IPS-15b (cell line): ENCODE data around the gene SH3RF3.

ENCODE experiments used
- H3K27me3 ChIP-seq: one replicate; pipeline ENCODE4 v1.6.1; 2013; ENCODE audit warnings: low read length; ENCODE audit not compliant: control insufficient read depth, insufficient read depth
- H3K36me3 ChIP-seq: one replicate; pipeline ENCODE4 v1.6.1; 2013; ENCODE audit warnings: low read length; ENCODE audit not compliant: control insufficient read depth, insufficient read depth
- H3K4me1 ChIP-seq: one replicate; pipeline ENCODE4 v1.6.1; 2013; ENCODE audit warnings: mild to moderate bottlenecking, low read length; ENCODE audit not compliant: control insufficient read depth, insufficient read depth
- H3K4me3 ChIP-seq: one replicate; pipeline ENCODE4 v1.5.1; 2013; ENCODE audit warnings: low read depth, low read length
- H3K9ac ChIP-seq: one replicate; pipeline ENCODE4 v1.6.1; 2013; ENCODE audit warnings: low read depth, mild to moderate bottlenecking, low read length
- H3K9me3 ChIP-seq: one replicate; pipeline ENCODE4 v1.6.1; 2013; ENCODE audit warnings: mild to moderate bottlenecking, low read length; ENCODE audit not compliant: control insufficient read depth, insufficient read depth

Gene SH3RF3

DNA sequence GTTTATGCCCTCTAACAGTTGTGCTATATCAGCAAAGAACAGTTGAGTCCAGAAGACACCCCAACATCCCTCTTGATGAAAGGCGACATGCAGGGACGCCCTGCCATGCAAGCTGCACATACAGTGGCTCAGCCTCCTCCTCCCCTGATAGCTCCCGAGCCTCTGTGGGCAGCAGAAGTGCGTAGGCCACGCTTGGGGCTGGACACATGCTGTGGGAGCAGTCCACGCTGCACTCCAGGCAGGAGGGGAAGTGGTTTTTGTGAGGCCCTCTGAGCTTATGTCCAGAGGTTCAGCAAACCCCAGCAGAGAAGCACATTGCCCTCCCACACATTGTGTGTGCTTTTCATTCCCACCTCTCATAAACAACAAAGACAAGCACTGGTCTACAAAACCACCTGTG lies 322.7 kb downstream of the SH3RF3 start:
- no peak overlapping the region for H3K9ac ChIP-seq
- H3K27me3 ChIP-seq: no peaks in the 10 kb centered on the region
- H3K9me3 ChIP-seq: no peaks in the 10 kb centered on the region
- no peaks in the 10 kb centered on the region for H3K4me1 ChIP-seq
- no peak overlapping the region for H3K4me3 ChIP-seq
- H3K36me3 ChIP-seq: no peaks in the 10 kb centered on the region

DNA sequence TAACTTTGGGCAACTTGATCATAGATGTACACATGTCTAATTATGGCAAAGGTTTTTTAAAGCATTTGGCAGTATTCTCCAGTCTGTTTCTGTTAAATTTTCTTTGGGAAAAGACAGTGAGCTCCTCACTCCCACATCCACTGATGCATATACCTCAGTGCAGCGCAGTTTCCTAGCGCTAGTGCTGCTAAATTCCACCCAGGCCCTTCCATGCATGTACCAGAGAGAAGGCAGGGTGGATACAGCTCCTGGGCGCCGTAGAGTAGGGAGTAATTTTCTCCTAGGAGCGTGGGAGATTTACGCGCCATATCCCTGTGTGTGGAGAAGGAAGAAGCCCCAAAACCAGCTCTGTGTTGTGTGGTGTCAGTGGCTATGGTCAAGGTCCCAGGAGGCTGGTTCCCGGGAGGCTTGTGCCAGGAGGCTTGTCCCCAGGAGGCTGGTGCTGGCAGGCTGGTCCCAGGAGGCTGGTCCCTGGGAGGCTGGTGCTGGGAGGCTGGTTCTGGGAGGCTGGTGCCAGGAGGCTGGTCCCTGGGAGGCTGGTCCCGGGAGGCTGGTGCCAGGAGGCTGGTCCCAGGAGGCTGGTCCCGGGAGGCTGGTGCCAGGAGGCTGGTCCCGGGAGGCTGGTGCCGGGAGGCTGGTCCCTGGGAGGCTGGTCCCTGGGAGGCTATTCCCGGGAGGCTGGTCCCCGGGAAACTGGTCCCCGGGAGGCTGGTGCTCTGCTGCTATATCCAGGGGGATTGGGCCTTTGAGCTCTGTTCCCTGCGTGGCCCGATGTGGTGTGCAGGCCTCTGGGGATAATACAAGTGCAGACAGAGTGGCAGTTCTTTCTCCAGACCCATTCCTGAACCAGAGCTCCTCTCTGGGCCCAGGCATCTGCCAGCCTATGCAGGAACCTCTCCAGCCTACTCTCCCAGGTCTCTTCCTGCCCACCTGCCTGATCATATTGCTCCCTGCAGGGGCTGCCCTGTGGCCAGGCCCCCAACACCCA lies 323.6 kb downstream of the SH3RF3 start:
- no peaks in the 10 kb centered on the region for H3K27me3 ChIP-seq
- H3K9ac ChIP-seq: no peak overlapping the region
- H3K36me3 ChIP-seq: no peaks in the 10 kb centered on the region
- H3K4me3 ChIP-seq: no peak overlapping the region
- no peaks in the 10 kb centered on the region for H3K9me3 ChIP-seq
- H3K4me1 ChIP-seq: no peaks in the 10 kb centered on the region

DNA sequence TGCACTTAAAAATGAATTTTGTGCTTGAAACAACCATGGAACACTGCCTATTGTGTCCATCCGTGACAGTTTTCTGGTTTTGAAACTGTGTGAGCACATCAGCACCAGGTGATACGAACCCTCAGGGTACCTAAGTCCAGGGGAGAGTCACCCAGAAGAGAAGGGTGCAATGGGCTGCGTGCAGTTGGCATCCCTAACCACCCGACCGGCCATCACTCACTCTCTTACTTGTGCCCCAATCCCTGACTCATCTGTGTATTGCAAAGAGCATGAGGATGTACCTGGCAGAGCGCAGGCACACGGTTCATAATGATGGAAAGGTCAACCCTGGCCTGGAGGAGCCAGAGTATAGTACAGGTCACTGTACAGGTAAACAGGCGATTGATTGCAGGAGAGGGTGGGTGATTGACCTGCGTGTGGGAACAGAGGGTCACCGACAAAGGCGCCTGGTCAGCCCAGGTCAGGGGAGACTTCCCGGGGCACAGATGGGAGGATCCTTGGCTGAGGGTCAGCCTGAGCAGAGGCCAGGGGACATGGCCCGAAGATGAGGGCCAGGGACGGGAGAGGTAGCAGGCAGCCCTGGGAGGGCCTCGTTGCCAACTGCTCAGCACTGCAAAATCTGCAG lies 324.5 kb downstream of the SH3RF3 start:
- no peaks in the 10 kb centered on the region for H3K9me3 ChIP-seq
- H3K4me1 ChIP-seq: no peaks in the 10 kb centered on the region
- no peak overlapping the region for H3K4me3 ChIP-seq
- no peaks in the 10 kb centered on the region for H3K36me3 ChIP-seq
- no peaks in the 10 kb centered on the region for H3K27me3 ChIP-seq
- no peak overlapping the region for H3K9ac ChIP-seq

DNA sequence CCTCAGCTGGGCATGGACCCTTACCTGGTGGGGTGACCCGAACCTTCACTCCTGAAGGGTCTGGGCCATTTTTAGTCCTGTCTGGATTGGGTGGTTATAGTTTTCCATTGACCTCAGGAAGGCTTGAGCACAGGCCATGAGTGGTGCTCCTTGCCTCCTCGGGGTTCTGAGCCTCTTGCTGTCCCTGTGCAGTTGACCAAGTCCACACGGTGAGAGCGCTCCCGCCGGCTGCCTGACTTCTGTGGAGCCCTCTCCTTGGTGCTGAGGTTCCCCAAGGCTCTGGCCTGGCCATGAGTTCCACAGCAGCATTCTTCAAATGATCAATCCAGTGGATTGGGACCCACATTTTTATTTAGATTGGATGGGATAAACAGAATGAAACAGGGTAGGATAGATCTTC lies 325.3 kb downstream of the SH3RF3 start:
- H3K36me3 ChIP-seq: no peaks in the 10 kb centered on the region
- H3K9me3 ChIP-seq: no peaks in the 10 kb centered on the region
- no peak overlapping the region for H3K4me3 ChIP-seq
- H3K27me3 ChIP-seq: no peaks in the 10 kb centered on the region
- H3K9ac ChIP-seq: no peak overlapping the region
- no peaks in the 10 kb centered on the region for H3K4me1 ChIP-seq

DNA sequence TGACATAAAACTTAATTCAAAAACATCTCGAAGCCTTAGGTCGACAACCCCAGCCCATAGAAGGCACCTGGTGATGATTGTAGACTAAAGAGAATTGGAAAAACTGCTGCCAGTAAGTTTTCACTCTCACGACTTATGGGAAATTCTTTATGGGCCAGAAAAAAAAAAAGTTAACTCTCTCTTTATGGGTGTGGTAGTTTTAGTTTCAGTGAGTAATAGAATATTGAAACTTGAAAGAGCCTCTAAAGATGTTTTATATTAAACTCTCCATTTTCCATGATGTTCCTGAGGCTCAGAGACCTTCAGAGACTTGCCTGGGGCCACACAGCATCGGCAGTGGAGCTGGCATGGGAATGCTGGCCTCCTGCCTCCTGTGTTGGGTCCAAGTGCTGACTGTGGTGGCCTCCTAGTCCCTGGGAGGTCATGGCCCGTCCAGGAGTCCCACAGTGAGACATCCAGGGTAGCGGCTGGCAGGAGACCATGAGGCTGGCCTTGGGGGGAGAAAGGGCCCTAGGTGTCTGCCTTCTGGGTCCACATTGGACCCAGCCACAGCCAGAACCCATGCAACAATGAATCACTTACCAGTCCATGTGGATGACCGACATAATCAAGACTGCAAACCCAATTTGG lies 325.9 kb downstream of the SH3RF3 start:
- Histone ChIP-seq H3K9ac (no peak overlapping the region), H3K27me3 (no peaks in the 10 kb centered on the region), H3K4me1 (no peaks in the 10 kb centered on the region), H3K9me3 (no peaks in the 10 kb centered on the region), H3K36me3 (no peaks in the 10 kb centered on the region), H3K4me3 (no peak overlapping the region)

DNA sequence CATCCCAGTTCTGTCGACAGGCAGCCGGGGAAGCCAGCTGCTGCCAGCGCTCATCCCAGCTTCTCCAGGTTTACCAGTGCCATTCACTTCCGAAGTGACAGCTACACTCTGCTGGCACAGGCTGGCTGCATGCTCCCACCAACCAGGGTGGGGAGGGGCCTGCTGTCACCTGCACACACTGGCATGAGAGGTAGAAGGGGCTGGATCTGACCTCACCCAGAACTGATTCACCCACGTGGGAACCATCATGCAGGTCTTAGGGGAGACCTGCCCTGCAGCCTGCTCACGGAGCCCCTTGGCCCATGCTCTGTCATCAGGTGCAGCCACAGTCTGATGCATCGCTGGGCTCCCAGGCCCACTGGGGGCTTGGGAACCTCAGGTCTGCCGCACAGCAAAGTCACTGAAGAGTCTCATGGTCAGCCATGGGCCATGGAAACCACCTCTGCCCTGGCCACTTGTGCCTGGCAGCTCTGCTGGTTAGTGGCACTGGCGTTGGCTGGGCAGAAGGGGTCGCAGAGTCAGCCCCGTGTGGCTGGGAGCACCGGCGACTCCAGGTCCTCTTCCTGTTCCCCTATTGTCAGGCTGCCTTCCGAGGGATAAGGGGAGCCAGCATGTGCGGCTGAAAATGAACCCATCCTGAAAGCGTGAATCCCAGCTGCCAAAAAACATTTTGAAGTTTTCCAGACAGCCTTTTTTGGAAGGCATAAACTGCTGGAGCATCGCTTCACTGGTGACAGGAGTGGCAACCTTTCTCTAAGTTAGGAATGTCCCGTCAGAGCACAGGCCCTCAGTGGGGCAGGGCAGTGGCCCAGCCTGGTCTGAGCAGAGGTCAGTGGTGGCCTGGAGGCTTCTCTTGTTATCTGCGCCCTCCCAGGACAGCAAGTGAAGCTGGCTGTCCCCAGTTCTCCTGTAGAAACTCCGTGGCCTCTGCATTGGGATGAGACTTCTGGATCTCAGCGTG lies 327.0 kb downstream of the SH3RF3 start:
- H3K4me1 ChIP-seq: no peaks in the 10 kb centered on the region
- H3K27me3 ChIP-seq: no peaks in the 10 kb centered on the region
- no peak overlapping the region for H3K4me3 ChIP-seq
- no peaks in the 10 kb centered on the region for H3K9me3 ChIP-seq
- no peak overlapping the region for H3K9ac ChIP-seq
- H3K36me3 ChIP-seq: no peaks in the 10 kb centered on the region

DNA sequence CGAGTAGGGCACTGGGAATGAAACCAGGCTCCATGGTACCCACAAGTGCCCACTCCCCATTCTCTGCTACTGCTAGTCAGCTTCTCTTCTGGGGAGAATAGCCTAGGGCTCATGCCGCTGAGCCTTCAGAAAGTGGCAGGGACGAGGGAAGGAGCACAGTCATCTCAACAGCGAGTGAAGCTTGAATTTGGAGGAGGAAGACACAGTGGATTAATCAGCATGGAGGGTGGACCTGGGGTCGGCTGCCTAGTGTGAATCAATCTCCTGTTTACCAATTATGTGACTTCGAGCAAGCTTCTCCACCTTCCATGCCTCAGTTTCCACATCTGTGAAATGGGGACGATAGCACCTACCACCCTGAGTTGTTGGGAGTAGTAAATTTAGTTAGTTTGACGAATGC lies 327.8 kb downstream of the SH3RF3 start:
- no peak overlapping the region for H3K4me3 ChIP-seq
- no peaks in the 10 kb centered on the region for H3K4me1 ChIP-seq
- H3K36me3 ChIP-seq: no peaks in the 10 kb centered on the region
- no peaks in the 10 kb centered on the region for H3K9me3 ChIP-seq
- H3K9ac ChIP-seq: no peak overlapping the region
- H3K27me3 ChIP-seq: no peaks in the 10 kb centered on the region

DNA sequence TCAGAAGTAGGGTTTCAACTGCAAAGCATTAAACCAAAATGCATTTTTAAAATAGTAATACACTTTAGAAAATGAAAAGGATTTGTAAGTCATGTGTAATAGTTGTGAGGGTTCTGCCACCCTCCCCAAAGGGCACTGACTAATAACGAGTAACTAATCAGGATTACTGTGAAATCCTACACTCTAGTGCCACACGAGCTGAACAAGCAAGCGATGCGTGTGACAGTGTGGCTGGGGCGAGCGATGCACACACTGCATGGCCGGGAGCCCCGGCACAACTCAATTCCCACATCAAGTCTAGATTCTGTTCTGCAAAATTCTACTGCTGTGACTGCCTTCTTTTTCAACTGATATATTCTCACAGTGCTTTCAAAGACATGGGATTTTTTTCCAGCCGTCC lies 328.4 kb downstream of the SH3RF3 start:
- no peaks in the 10 kb centered on the region for H3K4me1 ChIP-seq
- no peaks in the 10 kb centered on the region for H3K36me3 ChIP-seq
- H3K9ac ChIP-seq: no peak overlapping the region

DNA sequence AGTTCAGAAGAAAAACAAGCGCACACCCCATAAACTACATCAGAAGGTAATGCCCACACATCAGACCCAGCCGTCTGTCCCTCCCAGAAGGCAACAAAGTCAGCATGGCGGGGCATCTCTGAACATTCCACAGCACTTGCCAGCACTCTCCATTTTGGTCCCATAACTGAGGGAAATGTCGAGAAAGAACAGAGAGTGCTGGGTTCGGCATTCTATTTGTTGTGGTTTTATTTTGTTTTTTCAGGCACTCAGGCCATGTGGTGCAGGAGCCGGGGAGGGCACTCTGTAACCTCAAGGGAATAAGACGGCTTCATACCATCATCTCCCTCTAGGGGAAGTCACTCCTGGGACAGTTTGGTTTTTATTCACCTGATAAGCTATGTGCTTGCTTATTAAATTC lies 328.8 kb downstream of the SH3RF3 start:
- no peaks in the 10 kb centered on the region for H3K36me3 ChIP-seq
- no peaks in the 10 kb centered on the region for H3K9me3 ChIP-seq
- no peaks in the 10 kb centered on the region for H3K27me3 ChIP-seq
- no peaks in the 10 kb centered on the region for H3K4me1 ChIP-seq
- H3K9ac ChIP-seq: no peak overlapping the region
- H3K4me3 ChIP-seq: no peak overlapping the region

More for the DNA sequence above, 328.4 kb downstream of the SH3RF3 start:
- Histone ChIP-seq H3K9me3 (no peaks in the 10 kb centered on the region), H3K4me3 (no peak overlapping the region), H3K27me3 (no peaks in the 10 kb centered on the region)

DNA sequence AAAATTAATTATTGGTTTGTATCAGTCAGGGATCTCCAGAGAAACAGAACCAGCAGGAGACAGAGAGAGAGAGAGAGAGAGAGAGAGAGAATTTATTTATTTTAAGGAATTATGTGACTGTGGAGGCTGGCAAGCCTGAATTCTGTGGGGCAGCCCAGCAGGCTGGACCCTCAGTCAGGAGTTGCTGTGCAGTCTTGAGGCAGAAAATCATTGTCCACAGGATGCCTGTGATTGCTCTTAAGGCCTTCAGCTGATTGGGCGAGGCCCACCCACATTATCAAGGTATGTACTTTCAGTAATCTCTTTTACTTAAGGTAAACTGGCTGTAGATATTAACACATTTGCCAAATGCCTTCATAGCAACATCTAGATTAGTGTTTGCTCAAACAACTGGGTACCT lies 329.5 kb downstream of the SH3RF3 start:
- H3K36me3 ChIP-seq: no peaks in the 10 kb centered on the region
- no peaks in the 10 kb centered on the region for H3K27me3 ChIP-seq
- no peak overlapping the region for H3K4me3 ChIP-seq
- no peak overlapping the region for H3K9ac ChIP-seq
- no peaks in the 10 kb centered on the region for H3K9me3 ChIP-seq
- H3K4me1 ChIP-seq: no peaks in the 10 kb centered on the region

DNA sequence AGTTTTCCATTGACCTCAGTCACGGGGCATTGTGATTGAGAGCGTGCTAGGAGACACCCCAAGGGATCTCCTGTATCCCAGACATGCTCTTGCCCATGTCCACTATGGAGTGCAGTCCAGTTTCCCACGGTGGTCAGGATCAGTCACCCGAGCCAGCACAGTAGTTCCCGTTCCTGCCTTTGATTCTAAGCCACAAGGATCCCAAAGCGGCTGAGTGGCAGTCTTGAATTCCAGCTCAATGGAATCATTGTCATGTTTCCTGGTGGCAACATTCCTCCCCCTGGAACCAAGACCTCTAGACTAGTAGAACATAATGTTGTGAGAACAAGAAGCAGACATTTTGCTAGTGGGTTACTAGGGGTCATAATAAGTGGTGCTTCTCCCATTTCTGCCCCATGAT lies 330.5 kb downstream of the SH3RF3 start:
- Histone ChIP-seq H3K9ac (no peak overlapping the region), H3K36me3 (no peaks in the 10 kb centered on the region), H3K4me1 (no peaks in the 10 kb centered on the region), H3K27me3 (no peaks in the 10 kb centered on the region), H3K9me3 (no peaks in the 10 kb centered on the region), H3K4me3 (no peak overlapping the region)
